ENCODE measurements around the gene FBXL2.

DNA sequence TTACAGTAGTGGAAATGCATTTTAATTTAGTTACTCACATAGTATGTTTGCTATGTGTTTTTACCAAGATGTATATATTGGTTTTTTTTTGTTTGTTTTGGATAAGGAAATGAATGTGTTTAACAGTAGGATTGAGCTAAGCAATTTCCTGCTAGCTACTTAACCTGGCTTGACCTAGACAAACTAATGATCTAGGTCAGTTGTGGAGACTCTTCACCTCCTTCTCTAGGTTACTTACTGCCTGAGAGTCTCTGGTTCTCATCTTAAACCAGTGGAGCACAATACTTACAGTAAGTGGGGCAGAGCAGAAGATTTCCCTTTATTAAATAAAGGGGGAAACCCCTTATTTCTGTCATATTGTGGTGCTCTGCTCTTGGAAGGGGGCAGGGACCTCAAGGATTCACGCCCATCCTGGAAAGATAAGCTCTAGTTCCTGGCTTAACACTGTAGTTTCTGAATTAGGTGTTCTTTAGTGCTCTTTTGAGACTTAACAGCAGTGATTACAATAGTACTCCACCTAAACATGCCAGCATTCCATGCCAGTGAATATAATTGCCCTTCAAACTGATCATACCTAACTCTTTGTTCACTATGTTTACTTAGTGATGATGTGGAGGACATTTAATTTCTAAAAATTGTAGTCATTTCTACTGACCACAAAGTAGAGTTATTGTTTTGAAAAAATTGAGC is 83.0 kb downstream of the FBXL2 start:
- TF ChIP-seq, protein P1, sequence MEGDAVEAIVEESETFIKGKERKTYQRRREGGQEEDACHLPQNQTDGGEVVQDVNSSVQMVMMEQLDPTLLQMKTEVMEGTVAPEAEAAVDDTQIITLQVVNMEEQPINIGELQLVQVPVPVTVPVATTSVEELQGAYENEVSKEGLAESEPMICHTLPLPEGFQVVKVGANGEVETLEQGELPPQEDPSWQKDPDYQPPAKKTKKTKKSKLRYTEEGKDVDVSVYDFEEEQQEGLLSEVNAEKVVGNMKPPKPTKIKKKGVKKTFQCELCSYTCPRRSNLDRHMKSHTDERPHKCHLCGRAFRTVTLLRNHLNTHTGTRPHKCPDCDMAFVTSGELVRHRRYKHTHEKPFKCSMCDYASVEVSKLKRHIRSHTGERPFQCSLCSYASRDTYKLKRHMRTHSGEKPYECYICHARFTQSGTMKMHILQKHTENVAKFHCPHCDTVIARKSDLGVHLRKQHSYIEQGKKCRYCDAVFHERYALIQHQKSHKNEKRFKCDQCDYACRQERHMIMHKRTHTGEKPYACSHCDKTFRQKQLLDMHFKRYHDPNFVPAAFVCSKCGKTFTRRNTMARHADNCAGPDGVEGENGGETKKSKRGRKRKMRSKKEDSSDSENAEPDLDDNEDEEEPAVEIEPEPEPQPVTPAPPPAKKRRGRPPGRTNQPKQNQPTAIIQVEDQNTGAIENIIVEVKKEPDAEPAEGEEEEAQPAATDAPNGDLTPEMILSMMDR (IDR thresholded peaks at IDR 0.05) = no peak
- TF ChIP-seq POLR2A (IDR thresholded peaks at IDR 0.05; ENCODE audit: low read length) (no peak), SMC3 (IDR thresholded peaks at IDR 0.05) (no peak), KDM5A (IDR thresholded peaks at IDR 0.05) (no peak), HOXA7 (CRISPR knock-in tag; IDR thresholded peaks at IDR 0.05) (no peak)
- TF ChIP-seq, protein P2, sequence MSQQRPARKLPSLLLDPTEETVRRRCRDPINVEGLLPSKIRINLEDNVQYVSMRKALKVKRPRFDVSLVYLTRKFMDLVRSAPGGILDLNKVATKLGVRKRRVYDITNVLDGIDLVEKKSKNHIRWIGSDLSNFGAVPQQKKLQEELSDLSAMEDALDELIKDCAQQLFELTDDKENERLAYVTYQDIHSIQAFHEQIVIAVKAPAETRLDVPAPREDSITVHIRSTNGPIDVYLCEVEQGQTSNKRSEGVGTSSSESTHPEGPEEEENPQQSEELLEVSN (IDR thresholded peaks at IDR 0.05; ENCODE audit: borderline replicate concordance, low read depth) = no peak
- TF ChIP-seq, protein P3, sequence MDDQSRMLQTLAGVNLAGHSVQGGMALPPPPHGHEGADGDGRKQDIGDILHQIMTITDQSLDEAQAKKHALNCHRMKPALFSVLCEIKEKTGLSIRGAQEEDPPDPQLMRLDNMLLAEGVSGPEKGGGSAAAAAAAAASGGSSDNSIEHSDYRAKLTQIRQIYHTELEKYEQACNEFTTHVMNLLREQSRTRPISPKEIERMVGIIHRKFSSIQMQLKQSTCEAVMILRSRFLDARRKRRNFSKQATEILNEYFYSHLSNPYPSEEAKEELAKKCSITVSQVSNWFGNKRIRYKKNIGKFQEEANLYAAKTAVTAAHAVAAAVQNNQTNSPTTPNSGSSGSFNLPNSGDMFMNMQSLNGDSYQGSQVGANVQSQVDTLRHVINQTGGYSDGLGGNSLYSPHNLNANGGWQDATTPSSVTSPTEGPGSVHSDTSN (IDR thresholded peaks at IDR 0.05) = no peak
